ENCODE results near the gene ARID3B.

Gene ARID3B

GRCh38 chr15:74643665-74644204 is 102.7 kb downstream of the ARID3B start:
- no peak for DNase-seq (ENCODE audit: low spot score)

- no peak for DNase-seq (ENCODE audit: low spot score)
Measured at GRCh38 chr15:74646480-74646879, 105.5 kb downstream of the ARID3B start.

All from LoVo (cell line).